GM18858 (cell line): ENCODE data around the gene PIP5KL1.
"Not testable (repeated sequence)": the region's sequence is repeated elsewhere in the genome, so short reads cannot be mapped to it uniquely, and the experiment has no call there.

ENCODE experiments used
- ATAC-seq: cut with Tn5 transposase; IDR thresholded peaks from one replicate; pipeline ENCODE4 v1.9.1; 2021; ENCODE audit not compliant: unreplicated experiment

PIP5KL1 gene

DNA sequence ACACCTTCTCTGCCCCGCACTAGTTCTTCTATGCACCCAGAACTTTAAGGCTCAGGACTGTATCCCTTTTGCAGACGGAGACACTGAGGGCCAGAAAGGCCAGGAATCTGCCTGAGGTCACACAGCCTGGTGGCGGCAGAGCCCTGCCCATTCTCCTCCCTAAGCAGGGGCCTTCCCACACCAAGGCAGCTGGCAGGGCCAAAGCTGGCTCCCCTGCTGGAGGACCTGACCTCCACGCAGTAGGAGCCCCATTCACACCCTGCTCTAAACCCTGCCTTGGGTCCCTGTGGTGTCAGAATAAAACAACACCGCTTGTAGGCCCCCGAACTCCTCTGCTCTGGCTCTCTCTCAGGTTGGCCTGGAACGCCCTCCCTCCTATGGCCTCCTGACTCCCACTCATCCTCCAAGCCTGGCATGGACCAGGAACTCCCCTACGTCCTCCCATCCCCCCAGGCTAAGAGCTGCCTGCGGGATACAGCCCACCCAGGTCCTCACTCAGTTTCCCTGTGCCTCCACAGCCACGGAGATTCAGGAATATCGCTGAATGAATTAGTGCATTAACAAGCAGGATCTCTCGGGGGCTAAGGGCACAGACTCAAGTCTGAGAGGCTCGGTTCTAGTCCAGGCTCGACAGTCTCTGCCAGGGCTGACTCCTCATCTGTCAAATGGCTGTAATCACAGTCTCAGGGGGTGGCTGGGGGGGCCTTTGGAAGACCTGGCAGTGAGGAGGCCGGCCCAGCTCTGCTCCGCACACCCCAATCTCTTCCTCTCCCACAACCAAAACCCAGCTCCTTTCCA, 34.0 kb downstream of the PIP5KL1 start:
- ATAC-seq, result no peak

DNA sequence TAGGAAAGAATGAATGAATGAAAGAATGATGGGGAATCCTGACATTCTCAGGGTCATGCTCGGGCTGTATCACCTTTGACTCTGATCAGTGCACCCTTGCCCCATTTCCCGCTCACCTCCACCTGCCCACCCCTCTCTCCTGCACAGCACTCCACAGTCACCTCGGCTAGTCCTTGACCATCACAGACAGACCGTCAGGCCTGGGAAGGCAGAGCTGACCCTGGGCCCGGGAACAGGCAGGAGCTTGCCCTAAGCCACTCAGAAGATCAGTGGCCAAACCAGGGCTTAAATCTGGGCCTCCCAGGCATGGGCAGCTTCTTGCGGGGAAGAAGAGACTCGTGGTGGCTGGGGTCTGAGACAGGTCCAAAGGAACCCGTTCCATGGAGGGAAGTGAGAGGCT, 34.8 kb downstream of the PIP5KL1 start:
- no peak for ATAC-seq

DNA sequence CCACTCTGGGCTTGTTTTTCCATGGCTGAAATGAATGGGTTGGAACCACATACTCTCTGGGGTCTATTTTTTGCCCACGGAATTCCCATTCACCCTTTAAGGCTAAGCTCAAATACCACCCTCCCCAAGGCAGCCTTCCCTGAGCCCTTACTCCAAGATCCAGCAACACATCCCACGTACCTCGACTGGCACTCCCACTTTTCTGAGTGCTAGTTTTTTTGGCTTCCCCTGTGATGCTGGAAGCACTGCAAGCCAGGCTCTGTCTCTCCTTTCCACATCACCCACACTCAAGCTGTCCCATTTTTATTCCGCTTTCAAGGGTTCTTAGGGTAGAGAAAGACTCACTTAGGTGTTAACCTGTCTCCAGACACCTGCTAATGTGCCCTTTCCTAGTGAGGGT, 37.2 kb downstream of the PIP5KL1 start:
- ATAC-seq, result no peak

DNA sequence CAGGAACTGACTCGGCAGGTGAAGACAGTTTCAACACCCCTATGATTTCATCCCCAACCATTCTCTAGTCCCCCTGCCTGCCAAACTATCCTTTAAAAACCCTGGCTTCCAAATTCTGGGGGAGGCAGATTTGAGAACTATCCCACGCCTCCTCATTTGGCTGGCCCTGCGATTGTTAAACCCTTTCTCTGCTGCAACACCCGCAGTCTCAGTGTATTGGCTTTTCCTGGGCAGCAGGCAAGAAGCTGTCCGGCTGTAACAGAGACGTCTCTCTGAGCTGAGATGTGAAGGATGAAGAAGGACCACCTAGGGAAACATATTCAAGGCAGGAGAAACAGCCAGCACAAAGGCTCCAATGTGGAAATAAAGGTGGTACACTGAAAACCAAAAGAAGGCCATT, 37.7 kb downstream of the PIP5KL1 start:
- ATAC-seq, result no peak

DNA sequence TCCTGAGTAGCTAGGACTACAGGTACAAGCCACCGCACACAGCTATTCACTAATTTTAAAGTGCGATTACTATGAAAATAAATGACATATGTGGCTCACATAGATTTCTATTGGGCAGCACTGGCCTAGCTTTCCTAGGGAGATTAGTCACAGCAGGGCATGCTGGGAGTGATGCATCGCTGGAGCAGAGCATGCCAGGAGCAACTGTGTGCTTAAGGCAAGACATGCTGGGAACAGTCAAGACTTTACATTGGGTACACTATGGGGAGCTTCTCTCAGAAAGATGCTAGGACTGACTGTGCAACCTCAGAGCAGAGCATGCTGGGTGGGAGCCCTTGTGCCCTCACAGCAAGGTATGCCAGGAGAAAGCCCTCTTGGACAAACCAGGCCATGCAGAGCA, 40.5 kb downstream of the PIP5KL1 start:
- ATAC-seq, result no peak

DNA sequence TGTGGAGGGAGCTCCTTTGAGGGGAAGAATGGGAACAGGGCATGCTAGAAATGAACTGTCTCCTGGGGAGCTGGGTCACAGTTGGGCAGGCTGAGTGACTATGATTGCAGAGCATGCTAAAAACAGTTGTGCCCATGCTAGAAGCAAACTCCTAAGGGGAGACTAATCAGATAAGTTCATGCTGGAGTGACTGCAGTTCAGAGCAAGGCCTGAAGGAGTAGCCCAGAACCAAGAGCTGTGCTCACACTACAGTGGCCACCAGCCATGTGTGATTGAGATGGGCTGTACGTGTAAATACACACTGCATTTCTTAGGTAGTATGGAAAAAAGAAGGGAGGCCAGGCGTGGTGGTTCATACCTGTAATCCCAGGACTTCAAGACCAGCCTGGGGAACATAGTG, 42.8 kb downstream of the PIP5KL1 start:
- no peak for ATAC-seq

DNA sequence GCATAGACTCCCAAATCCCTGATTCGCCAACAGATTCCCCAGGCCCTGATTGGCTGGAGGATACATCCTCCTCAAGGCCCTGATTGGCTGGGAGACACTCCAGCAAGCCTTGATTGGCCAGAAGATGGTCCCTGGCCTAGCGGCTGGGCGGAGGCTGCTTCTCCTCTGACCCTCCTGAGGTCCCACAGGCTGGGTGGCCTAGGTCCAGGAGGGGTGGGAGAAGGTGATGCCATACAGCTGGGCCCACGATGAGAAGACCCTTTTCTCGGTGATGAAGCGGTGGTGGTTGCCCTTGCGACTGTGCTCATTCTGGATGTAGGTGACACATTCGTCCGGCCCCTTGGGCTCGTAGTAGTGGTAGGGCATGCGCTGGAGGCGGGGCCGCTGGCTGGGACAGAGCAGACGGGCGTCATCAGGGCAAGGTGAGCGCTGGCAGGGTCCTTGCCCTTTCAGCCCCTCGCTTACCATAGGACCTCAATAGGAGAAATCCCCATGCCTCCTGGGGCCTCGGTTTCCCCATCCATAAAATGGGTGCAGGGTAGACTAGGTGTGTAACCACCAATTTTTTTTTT, 44.1 kb downstream of the PIP5KL1 start:
- ATAC-seq, result no peak

DNA sequence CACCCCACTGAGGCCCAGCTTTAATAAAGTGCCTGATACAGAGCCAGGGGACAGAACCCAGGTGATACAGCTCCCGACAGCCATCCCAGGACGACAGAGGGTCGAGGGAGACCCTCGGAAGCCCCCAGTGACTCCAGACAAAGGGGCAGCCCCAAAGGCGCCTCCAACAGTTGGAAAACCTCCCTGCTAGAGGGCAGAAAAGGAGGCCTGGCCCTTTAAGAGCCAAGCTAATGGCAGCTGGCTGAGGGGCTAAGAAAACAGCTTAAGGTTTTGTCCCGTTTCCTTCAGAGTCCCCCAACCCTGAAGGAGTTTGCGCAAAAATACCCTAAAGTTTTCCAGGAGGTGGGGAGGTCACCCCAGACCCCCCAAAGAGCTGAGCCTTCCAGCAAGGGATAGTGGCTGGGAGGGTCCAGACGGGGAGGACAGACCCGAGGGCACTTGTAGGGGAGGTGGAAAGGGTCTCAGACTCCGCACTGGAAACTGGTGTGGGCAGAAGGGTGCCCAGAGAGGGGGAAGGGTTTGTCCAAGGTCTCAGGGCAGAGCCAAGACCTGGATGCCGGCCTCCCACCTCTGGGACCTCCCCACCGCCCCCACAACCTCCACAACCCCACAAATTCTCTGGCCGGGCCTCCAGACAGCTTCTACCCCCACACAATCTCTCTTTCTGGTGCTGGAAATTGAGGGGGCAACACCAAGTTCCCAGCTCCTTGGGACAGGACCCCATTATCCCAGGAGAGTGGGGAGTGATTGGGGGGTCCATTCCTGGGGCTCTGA, 44.9 kb downstream of the PIP5KL1 start:
- ATAC-seq, result no peak

DNA sequence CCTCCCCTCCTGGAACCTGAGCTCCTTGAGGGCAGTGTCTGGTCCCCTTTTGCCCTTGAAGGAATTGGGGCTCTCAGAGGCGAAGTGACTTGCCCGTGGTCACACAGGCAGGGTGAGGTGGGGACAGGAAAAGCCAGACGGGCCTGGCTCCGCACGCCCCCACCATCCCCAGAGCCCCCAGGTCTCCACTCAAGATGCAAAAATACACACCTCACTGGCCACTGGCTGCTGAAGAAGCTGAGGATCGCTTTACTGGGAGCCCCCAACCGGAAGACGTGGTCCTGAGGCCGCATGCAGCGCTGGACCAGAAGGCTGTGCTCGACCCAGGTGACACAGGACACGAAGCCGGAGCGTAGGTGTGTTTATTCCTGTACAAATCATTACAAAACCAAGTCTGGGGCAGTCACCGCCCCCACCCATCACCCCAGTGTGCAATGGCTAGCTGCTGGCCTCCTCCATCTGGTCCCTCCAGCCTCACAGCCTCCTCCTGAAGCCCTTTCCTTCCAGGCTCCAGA, 45.5 kb downstream of the PIP5KL1 start:
- ATAC-seq, result no peak

DNA sequence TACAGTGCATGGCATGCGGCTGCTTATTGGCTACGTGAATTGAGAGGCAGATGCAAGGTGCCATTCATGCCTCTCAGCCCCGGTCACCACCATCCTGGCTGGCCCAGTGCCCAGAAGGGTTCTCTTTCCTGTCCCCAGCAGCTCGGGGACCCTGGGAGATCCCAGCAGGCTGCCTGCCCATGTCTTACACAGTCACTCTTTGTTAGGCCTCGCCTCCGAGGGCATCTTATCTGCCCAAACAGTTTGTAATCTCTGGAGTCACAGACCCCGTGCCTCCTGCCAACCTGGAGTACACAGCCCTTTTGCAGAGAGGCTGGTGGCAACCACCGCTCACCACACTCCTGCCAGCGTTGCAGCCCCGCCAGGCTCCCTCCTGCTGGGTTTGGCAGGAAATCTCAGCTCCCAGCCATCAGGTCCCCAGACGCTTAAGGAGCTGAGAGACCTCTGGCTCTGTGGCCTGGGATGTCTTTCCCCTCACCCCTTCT, 46.1 kb downstream of the PIP5KL1 start:
- ATAC-seq, result no peak

DNA sequence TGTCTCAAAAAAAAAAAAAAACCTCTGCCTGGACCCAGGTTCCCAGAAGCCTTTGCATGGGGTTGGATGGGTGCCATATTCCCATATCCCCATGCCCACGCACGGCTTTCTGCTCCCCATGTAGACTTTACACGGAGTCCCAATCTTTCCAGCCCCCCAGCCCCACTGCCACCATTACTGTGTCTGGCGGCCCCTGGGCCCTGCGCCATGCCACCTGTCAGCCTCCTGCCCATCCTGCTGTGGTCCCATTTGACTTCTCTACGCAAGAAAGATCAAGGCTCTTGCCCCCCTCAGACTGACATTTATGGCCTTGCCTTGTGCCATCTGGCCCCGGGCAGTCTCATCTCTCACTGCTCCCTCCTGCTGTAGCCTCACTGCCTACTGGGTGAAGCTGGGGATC, 46.6 kb downstream of the PIP5KL1 start:
- ATAC-seq, result no peak

DNA sequence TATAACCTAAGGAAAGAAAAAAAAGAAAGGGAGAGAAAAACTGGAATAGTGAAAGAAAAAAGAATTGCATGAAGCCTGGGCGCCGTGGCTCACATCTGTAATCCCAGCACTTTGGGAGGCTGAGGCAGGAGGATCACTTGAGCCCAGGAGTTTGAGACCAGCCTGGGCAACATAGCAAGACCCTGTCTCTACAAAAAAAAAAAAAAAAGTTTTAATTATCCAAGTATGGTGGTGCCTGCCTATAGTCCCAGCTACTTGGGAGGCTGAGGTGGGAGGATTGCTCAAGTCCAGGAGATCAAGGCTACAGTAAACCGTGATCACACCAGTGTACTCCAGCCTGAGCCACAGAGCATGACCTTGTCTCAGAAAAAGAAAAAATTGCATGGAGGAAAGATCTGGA, 48.9 kb downstream of the PIP5KL1 start:
- not testable (repeated sequence) for ATAC-seq

DNA sequence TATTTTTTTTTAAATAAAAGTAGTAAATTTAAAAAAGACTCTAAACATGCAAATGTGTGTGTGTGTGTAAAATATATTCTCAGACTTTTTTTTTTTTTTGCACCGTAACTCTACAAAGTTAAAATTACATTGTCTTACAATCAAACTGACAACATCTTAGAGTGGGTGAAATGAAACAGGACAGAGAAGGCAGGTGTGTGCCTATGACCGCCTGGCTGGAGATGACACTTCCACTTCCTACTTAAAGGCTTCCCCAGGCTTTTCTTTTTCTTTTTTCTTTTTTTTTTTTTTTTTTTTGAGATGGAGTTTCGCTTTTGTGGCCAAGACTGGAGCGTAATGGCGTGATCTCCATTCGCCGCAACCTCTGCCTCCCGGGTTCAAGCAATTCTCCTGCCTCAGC, 50.4 kb downstream of the PIP5KL1 start:
- no peak for ATAC-seq

DNA sequence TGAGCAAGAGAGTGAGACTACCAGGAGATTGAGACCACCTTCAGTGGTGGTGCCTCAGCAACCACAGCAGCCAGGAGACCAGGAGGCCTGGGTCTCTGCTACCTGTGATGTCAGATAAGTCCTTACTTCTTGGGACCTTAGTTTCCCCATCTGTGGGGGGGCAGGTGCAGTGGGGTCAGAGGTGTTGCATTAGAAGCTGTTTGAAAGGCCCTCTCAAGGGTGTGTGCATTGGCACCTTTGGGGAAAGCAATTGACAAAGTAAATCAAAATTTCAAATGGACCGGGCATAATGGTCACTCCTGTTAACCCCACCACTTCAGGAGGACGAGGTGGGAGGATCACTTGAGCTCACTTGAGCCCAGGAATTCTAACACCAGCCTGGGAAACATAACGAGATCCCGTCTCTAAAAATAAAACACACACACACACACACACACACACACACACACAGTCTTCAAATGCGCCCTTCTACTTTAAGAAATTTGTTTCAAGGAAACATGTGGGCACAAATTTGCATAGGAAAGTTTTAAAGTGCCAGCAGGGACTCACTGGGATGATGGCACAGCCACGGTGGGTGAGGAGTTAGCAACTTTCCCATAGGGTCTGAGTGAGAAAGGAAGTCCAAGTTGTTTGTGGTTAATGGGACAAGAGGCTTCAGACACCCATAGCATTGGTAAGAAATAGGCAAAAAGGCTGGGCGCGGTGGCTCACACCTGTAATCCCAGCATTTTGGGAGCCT, 51.8 kb downstream of the PIP5KL1 start:
- ATAC-seq, result no peak

DNA sequence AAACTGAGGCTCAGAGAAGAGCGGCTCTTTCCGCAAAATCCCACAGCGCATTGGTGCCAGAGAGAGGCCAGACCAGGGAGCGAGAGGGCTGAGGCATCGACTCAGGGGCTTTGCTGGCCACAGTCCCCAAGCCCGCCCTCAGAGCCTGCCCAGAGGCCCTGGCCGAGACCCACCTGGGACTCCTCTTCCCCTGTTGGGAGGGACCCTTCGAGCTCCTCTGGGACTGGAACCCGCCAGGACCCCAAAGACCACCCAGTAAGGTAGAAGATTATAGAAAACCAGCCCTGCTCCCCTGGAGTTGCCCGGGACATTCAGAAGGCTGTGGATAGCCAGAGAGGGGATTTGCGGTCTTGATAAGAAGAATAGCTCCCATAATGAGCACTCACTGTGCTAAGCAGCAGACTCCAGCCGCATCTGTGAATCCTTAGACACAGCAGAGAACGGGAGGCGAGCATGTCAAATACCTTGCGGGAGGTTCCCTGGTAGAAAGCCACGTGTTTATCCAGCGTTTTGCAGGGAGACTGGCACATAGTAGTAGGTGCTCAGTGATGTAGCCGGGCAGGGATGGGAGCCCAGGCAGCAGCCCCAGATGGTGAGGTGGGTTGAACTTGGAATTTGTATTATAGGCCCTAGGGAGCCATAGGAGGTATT, 52.5 kb downstream of the PIP5KL1 start:
- ATAC-seq, result no peak

DNA sequence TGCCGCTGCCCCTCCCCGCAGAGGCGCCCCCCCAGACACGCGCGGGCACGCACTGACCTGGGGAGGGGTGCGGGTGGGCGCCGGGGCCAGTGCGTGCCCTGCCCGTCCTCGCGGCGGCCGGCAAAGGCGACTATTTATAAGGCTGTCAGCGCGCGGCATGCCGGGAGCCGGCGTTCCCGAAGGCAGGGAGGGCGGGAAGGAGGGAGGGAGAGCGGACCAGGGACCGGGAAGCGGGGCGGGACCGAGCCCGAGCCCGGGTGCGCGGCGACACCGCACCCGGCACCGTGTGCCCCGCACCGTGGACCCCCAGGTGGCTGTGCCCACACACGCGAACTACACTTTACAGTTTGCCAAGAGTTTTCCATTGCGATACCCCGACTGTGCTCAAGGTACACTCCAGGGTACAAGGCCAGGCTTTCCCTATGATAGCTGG, 53.0 kb downstream of the PIP5KL1 start, which contains the start of gene AK1:
TSS of gene AK1 (minus strand) at position 110 of the 433 bp plus-strand sequence. CDS start 3,058 bp downstream, outside the sequence.
- ATAC-seq, result no peak

DNA sequence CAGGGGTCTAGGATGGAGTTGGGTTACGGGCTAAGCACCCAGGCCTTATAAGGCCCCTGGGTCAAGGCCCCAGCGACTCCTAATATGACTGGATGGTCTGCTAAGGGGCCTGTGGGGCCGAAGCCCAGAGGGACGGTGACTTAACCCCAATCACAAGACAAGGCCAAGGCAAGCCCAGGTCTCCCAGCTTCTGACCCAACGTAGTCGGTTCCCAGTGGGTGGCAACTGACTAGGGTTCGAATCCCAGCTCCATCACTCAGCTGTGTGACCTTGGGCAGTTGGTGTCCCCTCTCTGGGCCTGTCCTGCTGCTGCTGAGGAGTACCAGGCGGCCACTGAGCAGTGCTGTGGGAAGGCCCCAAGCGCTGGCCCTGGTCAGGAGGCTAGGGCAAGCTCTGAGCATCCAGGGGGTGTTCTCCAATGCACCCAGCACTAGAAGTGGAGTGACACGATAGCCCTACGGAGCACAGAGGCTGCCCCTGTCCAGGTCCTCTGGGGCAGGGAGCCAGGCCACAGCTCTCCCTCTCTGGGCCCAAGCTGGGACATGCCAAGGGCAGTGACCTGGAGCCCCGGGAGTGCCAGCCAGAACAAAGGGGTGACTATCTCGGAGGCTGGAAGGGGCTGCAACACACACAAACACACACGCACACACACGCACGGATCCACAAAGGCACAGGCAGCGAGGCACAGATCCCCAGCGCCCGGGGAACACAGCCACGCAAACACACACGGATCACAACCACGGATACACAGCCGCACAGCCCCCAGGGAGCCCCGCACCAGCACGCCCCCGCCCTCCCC, 53.6 kb downstream of the PIP5KL1 start:
- no peak for ATAC-seq

DNA sequence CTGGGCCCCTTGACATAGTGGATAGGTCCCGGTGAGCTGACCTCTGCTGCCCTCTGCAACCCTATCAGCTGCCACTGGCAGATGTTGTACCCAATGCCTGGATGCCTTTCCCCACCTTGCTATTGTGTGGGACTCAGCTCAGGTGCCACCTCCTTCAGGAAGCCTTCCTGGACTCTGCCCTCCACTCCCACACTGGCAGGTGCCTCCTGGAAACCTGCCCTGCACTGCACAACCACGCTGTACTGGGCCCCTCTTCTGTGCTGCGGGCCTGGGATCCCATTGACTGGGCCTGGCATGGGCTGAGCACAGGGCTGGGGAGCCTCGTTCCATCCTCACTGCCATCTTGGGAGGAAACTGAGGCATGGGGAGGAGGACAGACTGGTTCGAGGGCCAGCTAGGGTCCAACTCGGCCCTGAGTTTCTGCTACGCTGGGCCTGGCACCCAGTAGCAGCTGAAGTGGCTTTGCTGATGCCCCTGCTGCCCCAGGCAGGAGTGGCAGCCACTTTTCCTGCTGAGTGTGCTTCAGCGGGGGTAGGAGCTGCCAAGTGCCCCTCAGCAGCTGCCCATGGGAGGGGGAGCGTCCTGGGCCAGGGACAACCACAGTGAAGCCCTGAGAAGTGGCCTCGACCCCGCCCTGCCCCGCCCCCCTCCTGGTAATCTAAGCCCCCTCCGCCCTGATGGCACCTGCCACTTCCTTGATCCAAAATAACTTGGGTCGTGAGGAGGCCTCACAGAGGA, 54.4 kb downstream of the PIP5KL1 start:
- no peak for ATAC-seq
